Activated CD4-positive, alpha-beta T cell treated with anti-CD3 and anti-CD28 coated beads, Interleukin-2, amount 10 ng/mL, durations not matched to agents 7 days and 5 days (primary cell): ENCODE results near the gene TMLHE. TPM values are rescaled to one million over a fixed set of nuclear protein-coding genes. Genes with fewer than 3 reads are reported as not detected.
"Not testable (repeated sequence)": the region's sequence is repeated elsewhere in the genome, so short reads cannot be mapped to it uniquely, and the experiment has no call there.

Experiments used
- CTCF ChIA-PET: fragments of 350-600 bp; sonication (Branson Sonifier 250); formaldehyde crosslinking; loops from one replicate; lab custom pipeline; 2021; ENCODE audit warnings: antibody characterized with exemption; lab: Charles Lee
- POLR2A ChIA-PET: fragments of 350-600 bp; sonication (Branson Sonifier 250); formaldehyde crosslinking; loops from one replicate; lab custom pipeline; 2021; ENCODE audit warnings: antibody characterized with exemption; lab: Charles Lee
- DNase-seq: peaks from one replicate; pipeline ENCODE4 v3.0.0-alpha.2; 2020
- H3K27ac Mint-ChIP-seq: one replicate; pipeline ENCODE4 v1.8.0; 2021; ENCODE audit warnings: mild to moderate bottlenecking, moderate library complexity, mixed read lengths
- H3K27me3 Mint-ChIP-seq: one replicate; pipeline ENCODE4 v1.8.0; 2021; ENCODE audit warnings: mixed read lengths
- H3K36me3 Mint-ChIP-seq: one replicate; pipeline ENCODE4 v1.8.0; 2021; ENCODE audit warnings: low read depth, mixed read lengths
- H3K4me1 Mint-ChIP-seq: one replicate; pipeline ENCODE4 v1.8.0; 2021; ENCODE audit warnings: mixed read lengths
- H3K4me3 Mint-ChIP-seq: one replicate; pipeline ENCODE4 v1.8.0; 2021; ENCODE audit warnings: mild to moderate bottlenecking, moderate library complexity, mixed read lengths
- H3K9me3 Mint-ChIP-seq: one replicate; pipeline ENCODE4 v1.8.0; 2021; ENCODE audit warnings: mixed read lengths
- total RNA-seq, 2 experiments: library from RNA; stranded (reverse); gene quantifications; one replicate each; pipeline ENCODE4 v1.2.3, GENCODE V29; 2021

Gene TMLHE
- total RNA-seq, 2 experiments from 2014 or later = 13.1 to 13.9 TPM

DNA sequence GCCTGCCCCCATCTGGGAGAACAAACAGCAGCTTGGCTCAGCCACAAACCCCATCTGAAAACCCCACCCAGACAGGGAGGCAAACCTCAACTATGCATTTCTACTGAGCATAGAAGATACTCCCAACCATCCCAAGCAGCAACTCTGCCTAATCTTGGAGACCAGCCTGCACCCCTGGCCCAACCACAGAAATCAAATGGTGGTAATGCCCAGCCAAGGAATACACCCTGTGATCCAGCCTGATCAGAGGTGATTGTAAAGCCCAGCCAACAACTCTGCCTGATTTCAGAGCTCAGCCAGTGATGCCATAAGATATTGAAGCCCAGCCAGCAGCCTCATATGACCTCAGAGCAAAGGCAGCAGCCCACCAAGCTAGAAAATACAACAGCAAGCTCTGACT lies 19.8 kb downstream of the TMLHE start:
- no peaks in the 10 kb centered on the region for H3K27me3 Mint-ChIP-seq
- ChIA-PET POLR2A (no interaction called here), CTCF (no interaction called here)
- H3K27ac Mint-ChIP-seq = no peak overlapping the region
- no peaks in the 10 kb centered on the region for H3K4me1 Mint-ChIP-seq
- H3K36me3 Mint-ChIP-seq = peaks cover 18% of the 10 kb centered on the region
- no peak for DNase-seq
- no peak overlapping the region for H3K4me3 Mint-ChIP-seq
- peaks cover 18% of the 10 kb centered on the region for H3K9me3 Mint-ChIP-seq

DNA sequence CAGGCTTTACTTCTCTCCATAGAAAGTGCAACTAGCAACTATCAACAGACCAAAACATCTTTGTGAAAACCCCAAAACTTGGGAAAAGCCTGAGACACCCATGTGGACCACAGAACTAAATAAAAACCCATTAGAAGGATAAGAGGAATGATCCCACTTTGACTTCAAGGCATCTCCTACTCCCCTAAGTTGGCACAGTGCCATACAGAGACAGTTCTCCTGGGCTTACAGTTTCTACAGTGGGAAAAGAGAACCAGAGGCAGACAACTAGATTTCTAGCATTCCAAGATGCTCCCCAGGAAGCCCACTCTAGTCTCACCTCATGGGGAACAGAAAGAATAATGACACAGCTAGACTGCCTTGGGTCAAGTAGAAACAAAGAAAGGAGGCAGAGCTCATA lies 20.4 kb downstream of the TMLHE start:
- no peak overlapping the region for H3K4me3 Mint-ChIP-seq
- H3K9me3 Mint-ChIP-seq = peaks cover 20% of the 10 kb centered on the region
- POLR2A ChIA-PET = no interaction called here
- no peaks in the 10 kb centered on the region for H3K4me1 Mint-ChIP-seq
- CTCF ChIA-PET = no interaction called here
- H3K27me3 Mint-ChIP-seq = no peaks in the 10 kb centered on the region
- DNase-seq = no peak
- H3K36me3 Mint-ChIP-seq = peaks cover 20% of the 10 kb centered on the region
- no peak overlapping the region for H3K27ac Mint-ChIP-seq

DNA sequence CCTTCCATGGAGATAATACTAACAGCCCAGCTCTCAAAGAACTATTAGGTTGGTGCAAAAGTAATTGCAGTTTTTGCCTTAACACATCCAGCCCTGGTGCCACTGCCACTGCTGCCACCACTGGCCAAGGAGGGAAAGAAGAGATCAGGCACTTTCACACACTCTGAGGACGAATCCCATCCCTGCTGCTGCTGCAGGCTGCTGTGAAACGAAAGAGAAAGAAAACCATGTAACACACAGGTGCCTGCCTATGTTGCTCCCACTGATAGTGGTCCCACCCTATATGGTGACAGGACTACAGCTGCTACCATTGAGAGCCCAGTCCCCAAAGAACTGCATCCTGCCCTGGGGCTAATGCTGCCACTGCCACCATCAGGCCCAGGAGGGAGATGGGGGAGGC lies 35.1 kb downstream of the TMLHE start:
- no peak overlapping the region for H3K27ac Mint-ChIP-seq
- POLR2A ChIA-PET = no interaction called here

DNA sequence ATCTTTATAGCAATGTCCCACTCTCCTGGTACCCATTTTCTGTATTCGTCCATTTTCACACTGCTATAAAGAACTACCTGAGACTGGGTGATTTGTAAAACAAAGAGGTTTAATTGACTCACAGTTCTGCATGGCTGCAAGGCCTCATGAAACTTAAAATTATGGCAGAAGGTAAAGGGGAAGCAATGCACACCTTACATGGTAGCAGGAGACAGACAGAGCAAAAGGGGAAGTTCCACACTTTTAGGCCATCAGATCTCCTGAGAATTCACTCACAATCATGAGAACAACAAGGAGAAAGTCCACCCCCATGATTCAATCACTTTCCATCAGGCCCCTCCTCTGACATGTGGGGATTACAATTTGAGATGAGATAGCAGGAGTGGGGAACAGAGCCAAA lies 49.7 kb downstream of the TMLHE start:
- Mint-ChIP-seq H3K9me3 (peaks cover 23% of the 10 kb centered on the region), H3K27ac (no peak overlapping the region), H3K4me1 (no peaks in the 10 kb centered on the region), H3K4me3 (no peak overlapping the region), H3K36me3 (peaks cover 18% of the 10 kb centered on the region), H3K27me3 (no peaks in the 10 kb centered on the region)
- ChIA-PET POLR2A (no interaction called here), CTCF (no interaction called here)
- DNase-seq = no peak

More for the DNA sequence above, 35.1 kb downstream of the TMLHE start:
- H3K4me3 Mint-ChIP-seq = no peak overlapping the region
- peaks cover 3% of the 10 kb centered on the region for H3K4me1 Mint-ChIP-seq
- CTCF ChIA-PET = interaction anchor here (0.7 to 1.3 kb wide), 2 partner anchors 18 to 653 kb away, joined by 3 to 4 read pairs; no protein-coding TSS in a partner anchor
- H3K9me3 Mint-ChIP-seq = peaks cover 4% of the 10 kb centered on the region
- peaks cover 12% of the 10 kb centered on the region for H3K36me3 Mint-ChIP-seq
- H3K27me3 Mint-ChIP-seq = no peaks in the 10 kb centered on the region
- peak; percentile 14 for DNase-seq

DNA sequence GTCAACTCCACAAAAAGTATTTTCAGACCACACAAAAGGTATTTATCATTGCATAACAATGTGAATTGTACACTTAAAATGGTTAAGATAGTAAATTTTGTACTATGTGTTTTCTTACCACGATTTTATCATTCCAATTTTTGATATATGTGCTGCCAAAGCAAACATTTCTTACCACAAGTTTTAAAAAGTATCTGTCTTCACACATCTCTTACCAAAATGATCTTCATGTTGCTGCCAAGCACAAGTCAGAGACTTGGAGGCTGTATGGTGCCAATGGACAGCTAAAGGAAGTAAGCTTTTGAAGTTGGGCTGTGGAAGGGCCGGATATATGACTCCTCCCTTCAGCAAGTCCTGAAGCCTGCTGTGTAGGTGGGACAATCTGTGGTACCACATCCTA lies 67.9 kb downstream of the TMLHE start:
- DNase-seq = no peak
- Mint-ChIP-seq H3K27ac (no peak overlapping the region), H3K27me3 (no peaks in the 10 kb centered on the region), H3K36me3 (peaks cover 33% of the 10 kb centered on the region), H3K4me3 (no peak overlapping the region), H3K4me1 (no peaks in the 10 kb centered on the region), H3K9me3 (peaks cover 18% of the 10 kb centered on the region)
- CTCF ChIA-PET = no interaction called here
- POLR2A ChIA-PET = no interaction called here

DNA sequence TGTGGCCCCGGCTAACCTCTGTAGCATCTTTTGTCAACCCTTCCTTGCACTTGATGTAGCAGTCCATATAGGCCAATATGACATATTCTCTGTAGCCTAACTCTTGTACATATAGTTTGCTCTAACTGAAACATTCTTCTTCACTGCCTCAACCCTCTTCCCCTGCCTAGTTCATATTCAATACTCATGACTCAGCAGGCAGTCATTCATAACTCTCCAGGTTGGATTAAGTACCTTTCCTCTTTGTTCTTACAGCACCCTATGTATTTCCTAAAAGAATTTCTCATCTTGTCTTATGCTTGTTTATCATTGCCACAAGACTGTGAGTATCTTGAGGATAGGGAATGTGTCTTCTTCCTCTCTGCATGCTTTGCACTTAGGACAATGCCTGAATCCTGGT lies 76.9 kb downstream of the TMLHE start:
- CTCF ChIA-PET = no interaction called here
- Mint-ChIP-seq H3K9me3 (peaks cover 3% of the 10 kb centered on the region), H3K4me1 (no peaks in the 10 kb centered on the region), H3K27me3 (no peaks in the 10 kb centered on the region), H3K27ac (no peak overlapping the region), H3K4me3 (no peak overlapping the region), H3K36me3 (peaks cover 21% of the 10 kb centered on the region)
- no peak for DNase-seq
- POLR2A ChIA-PET = no interaction called here

DNA sequence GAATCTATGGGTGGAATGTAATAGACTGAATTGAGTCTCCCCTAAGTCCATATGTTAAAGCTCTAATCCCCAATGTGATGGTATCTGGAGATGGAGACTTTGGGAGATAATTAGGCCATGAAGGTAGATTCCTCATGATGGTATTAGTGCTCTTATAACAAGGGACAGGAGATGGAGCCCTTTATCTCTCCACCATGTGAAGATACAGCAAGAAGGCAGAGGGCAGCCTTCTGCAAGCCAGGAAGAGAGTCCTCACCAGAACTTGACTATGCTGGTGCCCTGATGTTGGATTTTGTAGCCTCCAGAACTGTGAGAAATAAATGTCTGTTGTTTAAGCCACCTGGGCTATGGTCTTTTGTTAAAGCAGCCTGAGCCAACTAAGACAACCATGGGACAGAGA lies 78.0 kb downstream of the TMLHE start:
- Mint-ChIP-seq H3K36me3 (peaks cover 23% of the 10 kb centered on the region), H3K27ac (no peak overlapping the region), H3K9me3 (peaks cover 2% of the 10 kb centered on the region), H3K4me1 (no peaks in the 10 kb centered on the region), H3K4me3 (no peak overlapping the region), H3K27me3 (no peaks in the 10 kb centered on the region)
- POLR2A ChIA-PET = no interaction called here
- DNase-seq = no peak
- CTCF ChIA-PET = no interaction called here

DNA sequence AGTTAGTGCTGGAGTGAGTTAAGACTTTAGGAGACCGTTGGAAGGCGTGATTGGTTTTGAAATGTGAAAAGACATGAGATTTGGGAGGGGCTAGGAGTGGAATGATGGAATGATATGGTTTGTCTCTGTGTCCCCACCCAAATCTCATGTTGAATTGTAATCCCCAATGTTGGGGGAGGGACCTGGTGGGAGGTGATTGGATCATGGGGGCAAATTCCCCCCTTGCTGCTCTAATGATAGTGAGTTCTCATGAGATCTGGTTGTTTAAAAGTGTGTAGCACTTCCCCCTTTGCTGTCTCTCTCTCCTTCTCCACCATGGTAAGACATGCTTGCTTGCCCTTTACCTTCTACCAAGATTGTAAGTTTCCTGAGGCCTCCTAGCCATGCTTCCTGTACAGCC lies 85.7 kb downstream of the TMLHE start:
- H3K27me3 Mint-ChIP-seq, H3K4me1 Mint-ChIP-seq, H3K27ac Mint-ChIP-seq, CTCF ChIA-PET, DNase-seq, H3K4me3 Mint-ChIP-seq, POLR2A ChIA-PET: not testable (repeated sequence)
- Mint-ChIP-seq H3K36me3 (peaks cover 55% of the 10 kb centered on the region), H3K9me3 (peaks cover 26% of the 10 kb centered on the region)

DNA sequence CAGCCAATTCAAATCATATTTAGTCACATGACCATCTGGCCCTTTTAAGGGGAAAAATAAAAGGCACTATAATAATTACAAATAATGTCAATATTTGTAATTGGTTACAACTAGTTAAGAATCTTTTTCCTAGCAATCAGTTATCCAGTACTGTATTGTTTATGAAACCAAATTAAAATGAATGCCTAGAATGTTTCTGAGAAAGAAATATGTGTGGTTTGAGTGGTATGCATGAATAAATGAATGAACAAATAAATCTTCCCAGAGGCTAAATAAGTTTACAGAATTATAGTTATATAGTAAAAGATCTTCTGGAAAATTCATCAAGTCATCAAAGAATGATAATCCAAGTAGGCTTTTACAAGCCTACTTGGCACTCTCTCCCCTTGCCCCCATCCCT lies 98.5 kb downstream of the TMLHE start:
- Mint-ChIP-seq H3K9me3 (peaks cover 2% of the 10 kb centered on the region), H3K4me1 (no peaks in the 10 kb centered on the region), H3K27ac (no peak overlapping the region), H3K36me3 (peaks cover 28% of the 10 kb centered on the region), H3K27me3 (no peaks in the 10 kb centered on the region), H3K4me3 (no peak overlapping the region)
- no peak for DNase-seq
- POLR2A ChIA-PET = no interaction called here
- CTCF ChIA-PET = no interaction called here

DNA sequence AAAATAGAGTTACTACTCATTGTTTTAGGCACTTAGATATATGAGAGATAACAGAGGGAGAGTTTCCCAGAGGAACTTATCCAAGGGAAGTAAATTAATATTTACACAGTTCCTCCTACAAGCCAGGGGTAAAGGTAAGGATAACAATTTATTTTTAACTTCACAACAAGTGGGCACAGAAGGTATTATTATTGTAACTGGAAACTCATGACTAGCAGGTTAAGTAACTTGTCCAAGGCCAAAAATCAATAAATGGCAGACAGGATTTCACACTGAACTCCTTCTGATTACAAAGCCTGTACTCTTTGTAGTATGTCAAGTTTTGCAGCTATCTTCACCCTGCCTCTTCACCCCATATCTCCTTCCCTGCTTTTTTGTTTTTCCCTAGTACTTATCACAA lies 107.5 kb downstream of the TMLHE start:
- no peaks in the 10 kb centered on the region for H3K9me3 Mint-ChIP-seq
- CTCF ChIA-PET = no interaction called here
- POLR2A ChIA-PET = no interaction called here
- H3K36me3 Mint-ChIP-seq = peaks cover 28% of the 10 kb centered on the region
- no peak for DNase-seq
- H3K27me3 Mint-ChIP-seq = no peaks in the 10 kb centered on the region
- H3K27ac Mint-ChIP-seq = no peak overlapping the region
- no peaks in the 10 kb centered on the region for H3K4me1 Mint-ChIP-seq
- H3K4me3 Mint-ChIP-seq = no peak overlapping the region

DNA sequence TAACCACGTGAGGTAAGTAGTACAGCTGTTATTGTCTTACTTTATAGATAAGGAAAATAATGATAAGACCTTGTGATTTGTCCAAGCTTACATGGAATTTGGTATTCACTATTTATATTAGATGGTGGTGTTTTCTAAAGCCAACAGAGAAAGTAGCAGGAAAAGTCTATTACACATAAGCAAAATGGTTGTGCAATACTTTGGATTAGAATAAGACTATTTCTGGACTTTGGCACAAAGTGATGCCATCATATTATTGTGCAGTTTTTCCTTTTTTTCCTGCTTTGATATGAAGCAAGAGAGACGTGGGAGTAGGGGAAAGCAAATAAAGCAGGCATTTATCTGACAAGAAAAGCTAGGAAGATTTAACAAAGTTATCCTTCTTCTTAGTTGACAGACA lies 117.6 kb downstream of the TMLHE start:
- POLR2A ChIA-PET, H3K9me3 Mint-ChIP-seq, H3K4me3 Mint-ChIP-seq, DNase-seq, H3K27me3 Mint-ChIP-seq, H3K4me1 Mint-ChIP-seq, CTCF ChIA-PET, H3K27ac Mint-ChIP-seq, H3K36me3 Mint-ChIP-seq: not testable (repeated sequence)

DNA sequence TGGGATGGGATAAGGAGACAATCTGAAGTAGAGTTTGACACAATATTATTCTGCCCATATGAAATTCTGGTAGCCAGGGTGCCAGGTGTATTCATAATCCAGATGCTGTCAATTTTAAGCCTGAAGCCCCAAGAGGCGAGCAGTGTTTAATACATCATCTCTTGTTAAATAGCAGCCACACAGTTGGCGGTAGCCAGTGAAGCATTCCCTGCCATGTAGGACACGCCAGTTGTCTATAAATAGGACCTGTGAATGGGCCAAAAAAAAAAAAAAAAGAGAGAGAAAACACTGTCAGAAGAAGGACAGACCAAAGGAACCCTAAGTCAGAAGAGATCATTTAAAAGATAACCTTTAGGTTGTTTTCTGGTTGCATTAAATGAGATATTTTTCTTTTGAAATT lies 121.3 kb downstream of the TMLHE start:
- H3K36me3 Mint-ChIP-seq, H3K27me3 Mint-ChIP-seq, POLR2A ChIA-PET, H3K27ac Mint-ChIP-seq, H3K4me3 Mint-ChIP-seq, CTCF ChIA-PET, DNase-seq, H3K9me3 Mint-ChIP-seq, H3K4me1 Mint-ChIP-seq: not testable (repeated sequence)

DNA sequence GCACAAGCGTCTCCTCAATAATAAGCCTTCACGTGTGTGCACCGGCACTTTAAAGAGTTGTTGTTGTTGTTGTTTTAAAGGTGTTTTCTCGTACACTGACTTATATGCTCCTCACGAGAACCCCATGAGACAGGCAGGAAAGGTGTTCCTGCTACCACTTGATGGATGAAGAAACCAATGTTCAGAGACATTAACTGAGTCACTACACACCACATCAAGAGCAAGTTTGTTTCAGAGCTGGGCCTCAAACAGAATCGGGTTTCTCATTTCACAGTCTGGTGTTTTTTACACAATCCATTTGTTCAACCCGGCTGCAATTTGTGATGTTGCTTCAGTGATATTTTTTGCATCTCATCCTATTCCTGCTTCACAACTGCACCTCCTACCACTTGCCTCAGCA lies 135.6 kb downstream of the TMLHE start:
- H3K4me3 Mint-ChIP-seq, H3K36me3 Mint-ChIP-seq, H3K4me1 Mint-ChIP-seq, CTCF ChIA-PET, H3K9me3 Mint-ChIP-seq, H3K27ac Mint-ChIP-seq, H3K27me3 Mint-ChIP-seq, DNase-seq, POLR2A ChIA-PET: not testable (repeated sequence)

DNA sequence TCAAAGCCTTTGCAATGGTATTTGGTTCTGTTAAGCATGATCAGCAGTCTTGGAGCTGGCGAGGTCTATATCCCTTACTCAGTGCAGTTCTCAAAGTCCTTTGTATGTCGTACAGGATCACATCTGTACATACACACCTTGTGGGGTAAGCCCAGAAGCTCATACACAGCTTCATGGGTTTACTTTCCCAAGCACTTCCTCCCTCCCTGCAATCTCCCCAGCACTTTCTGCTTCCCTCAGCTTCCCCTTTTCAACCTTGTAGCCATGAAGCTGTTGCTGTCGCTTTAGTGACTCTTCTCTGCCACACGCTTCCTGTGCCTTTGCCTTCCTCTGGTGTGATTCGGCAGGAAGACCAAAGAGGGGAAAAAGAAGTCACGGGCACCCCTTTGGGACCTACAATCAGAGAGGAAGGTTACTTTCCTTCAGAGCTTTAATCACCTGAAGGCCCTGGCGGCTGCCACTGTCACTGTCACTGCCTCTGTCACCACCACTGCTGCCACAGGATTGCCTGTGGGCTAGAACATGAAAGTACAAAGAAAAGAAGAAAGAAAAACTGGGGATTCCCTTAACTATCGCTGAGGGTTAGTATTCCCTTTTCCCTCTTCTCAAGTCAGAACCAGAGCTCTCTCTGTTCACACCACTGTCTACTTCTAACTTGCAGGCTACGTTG lies 146.3 kb downstream of the TMLHE start:
- POLR2A ChIA-PET, CTCF ChIA-PET, H3K27me3 Mint-ChIP-seq, H3K36me3 Mint-ChIP-seq, H3K9me3 Mint-ChIP-seq, H3K4me3 Mint-ChIP-seq, H3K4me1 Mint-ChIP-seq, H3K27ac Mint-ChIP-seq, DNase-seq: not testable (repeated sequence)
